T-helper 1 cell (primary cell): ENCODE data around the gene PTOV1.
A peak's percentile ranks its signal among the peaks of the same experiment; 100 is the strongest.

Experiments
- DNase-seq, 5 donors: peaks; one replicate each; pipeline ENCODE4 v3.0.0-alpha.2; 2012 to 2020

Gene PTOV1

DNA sequence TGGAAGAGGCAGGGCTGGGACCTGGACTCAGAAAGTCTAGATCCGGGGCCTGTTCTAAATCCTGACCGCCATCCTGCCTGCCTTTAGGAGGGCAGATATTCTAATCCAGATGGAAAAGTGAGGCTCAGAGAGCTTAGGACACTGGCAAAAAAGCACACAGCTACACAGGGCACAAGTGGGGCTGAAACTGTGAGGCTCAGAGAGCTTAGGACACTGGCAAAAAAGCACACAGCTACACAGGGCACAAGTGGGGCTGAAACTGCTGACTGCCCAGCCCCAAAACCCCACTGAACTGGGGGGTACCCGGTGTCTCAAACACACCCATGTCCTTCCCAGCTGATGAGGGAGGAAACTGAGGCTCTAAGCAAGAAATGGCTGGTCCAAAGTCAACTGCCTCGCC lies 24.2 kb downstream of the PTOV1 start:
- no peak for DNase-seq

DNA sequence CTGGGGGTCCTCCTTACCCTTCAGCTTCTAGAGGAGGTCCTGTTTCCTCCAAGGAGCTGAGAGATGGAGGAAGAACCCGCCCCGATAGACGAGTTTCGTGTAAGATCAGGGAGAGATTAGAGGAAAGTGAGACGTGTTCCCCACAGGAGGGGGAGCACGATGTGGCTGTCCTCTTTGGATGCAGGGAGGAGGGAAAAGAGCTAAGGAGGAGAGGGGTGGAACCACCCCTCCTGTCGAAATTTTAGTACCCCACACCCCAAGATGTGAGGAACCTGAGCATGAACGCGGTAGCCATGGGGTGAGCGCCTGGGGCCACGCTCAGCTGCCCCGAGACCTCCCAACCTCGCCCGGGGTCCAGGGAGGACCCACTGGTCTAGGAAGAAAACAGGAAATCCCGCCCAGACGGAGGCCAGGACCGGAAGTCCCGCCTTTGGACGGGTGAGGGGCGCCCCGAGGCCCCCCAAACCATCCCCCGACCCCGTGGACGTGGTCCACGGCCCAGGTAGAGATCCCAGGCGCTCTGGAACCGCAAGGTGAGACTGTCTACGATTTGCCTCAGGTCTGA lies 25.0 kb downstream of the PTOV1 start:
- DNase-seq = peak in 3 of 5 donors; percentile 35 to 63 (median 41)

DNA sequence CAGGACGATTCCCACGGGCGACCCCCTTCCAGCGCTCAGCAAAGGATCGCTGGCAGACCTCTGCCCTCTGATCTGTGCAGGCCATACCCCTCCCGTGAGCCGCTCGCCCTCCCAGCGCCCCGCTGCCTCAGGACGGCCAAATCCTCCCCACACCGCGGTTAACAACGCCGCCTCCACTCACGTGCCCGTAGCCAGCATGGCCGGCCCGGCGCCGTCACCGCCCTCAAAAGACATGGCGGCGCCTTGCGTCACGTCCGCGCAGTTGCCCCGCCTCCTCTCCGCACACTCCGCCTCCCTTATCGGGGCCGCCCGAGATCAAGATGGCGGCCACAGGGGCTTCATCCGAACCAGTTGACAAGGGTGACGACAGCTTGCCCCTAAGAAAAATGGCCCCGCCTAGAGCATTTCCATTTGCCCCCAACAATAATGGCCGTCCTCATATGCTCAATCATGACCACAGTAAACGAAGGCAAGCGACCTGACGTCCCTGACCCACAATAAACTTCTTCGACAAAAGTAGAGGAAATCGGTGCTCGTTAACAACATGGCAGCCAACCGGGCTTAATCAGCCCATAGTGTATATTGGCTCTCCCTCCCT lies 25.6 kb downstream of the PTOV1 start:
- DNase-seq = peak; percentile 96 to 99 (median 97)

DNA sequence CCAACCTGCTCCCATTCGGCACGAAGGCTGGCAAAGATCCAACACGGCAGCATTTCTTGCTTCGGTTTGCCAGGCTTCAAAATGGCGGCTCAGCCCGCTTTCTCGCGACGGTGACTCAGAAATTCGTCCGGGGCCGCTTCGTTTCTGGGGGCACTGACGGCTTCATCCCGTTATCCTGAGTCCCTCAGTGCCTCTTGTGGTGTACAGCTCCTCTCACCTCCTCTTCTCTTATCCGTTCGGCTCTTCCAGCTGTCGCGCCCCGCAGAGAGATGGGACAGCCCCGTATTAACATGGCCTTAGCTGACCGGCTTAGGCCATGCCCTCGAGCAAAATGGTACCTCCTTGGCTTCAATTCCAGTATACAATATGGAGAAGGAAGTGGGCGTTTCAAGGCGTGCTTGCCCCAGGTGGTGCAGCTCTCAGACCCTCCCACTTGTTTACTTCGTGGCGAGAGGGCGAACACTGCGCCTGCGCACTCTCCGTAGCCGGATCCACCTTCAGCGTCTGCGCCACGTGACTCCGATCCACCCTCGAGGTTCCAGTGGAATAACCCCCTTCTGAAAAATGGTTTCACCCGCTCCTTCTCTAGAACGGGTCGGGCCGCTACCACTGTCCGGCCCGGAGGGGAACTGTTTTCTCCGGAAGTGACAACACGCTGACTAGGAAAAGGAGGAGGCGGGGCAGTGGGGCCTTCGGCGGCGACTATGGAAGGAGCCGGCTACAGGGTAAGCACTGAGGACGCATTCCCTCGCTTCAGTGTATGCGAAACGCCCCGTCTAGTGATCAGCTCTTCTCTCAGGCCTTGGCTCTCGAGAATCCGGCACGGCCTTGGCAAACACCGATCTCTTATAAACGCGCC lies 26.3 kb downstream of the PTOV1 start, which contains the start of the genes AKT1S1 and TBC1D17:
TSS of gene AKT1S1 (minus strand) at position 336 of the 859 bp plus-strand sequence. CDS start 4,060 bp downstream, outside the sequence.
TSS of gene TBC1D17 (plus strand) at position 683 of the 859 bp plus-strand sequence. CDS start at position 705, 22 bp downstream.
- DNase-seq = peak; percentile 98 to 100 (median 99)

DNA sequence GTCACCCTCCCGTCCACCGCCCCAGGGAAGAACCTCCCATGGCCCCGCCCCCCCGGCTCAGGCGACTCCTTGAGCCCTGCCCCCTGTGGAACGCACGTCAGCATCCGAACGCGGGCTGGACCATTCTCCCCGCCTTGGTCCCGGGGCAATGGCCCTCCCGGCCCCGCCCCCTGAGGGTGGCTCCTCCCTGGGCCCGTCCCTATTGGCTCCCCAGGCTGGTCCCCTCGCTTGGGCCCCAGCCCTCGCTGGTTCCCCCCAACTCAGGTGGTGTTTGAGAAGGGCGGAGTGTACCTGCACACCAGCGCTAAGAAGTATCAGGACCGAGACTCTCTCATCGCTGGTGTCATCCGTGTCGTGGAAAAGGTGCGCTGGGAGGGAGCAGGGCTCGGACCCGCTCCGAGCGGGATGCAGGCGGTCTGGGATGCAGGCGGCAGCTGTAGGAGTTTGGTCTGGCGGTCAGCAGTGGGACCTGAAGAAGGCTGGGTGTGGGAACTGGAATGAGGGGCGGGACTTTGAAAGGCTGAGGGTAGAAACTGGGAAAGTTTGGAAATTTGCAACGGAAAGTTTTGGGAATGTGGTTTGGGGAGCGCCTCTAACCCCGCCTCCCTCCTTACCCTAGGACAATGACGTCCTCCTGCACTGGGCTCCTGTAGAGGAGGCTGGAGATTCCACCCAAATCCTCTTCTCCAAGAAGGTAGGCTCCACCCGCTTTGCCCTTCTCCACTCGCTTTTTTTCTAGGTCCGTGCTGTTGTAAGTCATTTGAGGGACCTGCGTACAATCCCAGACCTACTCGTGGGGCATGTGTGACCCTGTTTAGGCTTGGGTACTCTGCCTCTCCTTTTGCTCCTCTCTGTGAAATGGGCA lies 27.2 kb downstream of the PTOV1 start:
- peak; percentile 98 to 99 (median 98) for DNase-seq

DNA sequence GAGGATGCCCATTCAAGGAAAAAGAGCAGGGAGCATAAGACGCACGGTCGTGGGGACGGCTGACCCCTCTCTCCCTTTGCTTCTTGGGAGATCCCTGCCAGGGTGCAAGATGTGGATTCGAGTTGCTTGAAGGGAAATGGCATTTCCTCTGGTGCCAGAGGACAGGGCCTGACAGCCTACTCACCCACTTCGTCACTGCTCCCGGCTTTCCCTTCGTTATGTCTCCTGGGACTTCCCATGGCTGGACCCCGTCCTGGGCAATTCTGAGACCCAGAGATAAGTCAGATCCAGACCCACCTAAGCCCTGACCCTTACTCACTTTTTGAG lies 27.7 kb downstream of the PTOV1 start:
- no peak for DNase-seq

DNA sequence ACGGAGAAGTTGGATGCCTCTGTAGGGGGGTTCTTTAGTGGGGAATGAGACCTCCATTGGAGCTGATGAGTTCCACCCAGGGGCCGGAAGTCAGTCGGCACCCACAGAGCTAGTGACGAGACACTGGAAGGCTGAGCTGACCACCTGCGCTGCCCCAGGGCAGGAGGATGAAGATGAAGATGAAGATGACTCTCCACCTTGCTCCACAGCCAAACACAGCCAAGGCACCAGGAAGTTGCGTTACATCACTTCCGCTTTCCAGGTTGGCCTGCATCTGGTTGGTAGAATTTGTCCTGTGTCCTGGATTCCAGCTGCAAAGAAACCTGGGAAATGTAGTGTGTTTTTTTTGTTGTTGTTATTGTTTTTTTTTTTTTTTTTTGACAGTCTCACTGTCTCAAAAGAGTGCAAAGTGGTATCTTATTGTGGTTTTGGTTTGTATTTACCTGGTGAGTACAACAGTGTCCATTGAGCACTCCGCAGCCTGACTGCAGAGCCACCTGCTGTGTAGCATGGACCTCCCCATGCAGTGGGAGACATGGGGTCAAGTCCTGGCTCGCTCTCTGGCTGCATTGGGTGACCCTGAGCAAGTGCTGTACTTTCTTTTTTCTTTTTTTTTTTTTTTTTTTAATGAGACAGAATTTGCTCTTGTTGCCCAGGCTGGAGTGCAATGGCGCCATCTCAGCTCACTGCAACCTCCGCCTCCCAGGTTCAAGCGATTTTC lies 28.4 kb downstream of the PTOV1 start:
- peak in 1 of 5 donors; percentile 34 for DNase-seq

DNA sequence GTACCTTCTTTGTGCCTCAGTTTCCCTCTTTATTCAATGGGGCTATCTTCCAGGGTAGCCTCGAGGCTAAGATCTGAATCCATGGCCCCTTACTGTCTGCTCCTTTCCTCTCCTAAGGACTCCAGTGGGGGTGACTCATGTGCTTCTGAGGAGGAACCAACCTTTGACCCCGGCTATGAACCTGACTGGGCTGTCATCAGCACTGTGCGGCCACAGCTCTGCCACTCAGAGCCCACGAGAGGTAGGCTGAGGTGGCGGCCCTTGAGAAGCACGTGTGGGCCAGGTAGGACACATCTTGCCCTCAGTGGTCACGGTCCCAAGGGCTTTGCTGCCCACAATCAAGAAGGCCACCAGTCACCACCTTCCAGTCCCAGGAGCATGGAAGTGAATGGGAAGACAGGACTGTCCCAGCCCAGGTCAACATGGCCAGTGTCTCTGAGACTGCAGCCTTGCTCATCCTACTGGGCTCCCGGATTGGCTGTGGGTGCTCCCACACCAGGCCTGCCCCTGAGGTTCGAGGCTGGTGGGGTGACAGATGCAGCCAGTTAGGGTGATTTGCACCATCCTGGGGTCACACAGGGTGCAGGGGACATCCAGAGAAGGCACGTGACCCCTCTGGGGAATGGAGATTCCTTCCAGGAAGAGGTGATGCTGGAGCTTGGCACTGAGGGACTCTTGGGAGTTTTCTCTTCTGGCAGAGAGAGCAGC lies 29.4 kb downstream of the PTOV1 start:
- DNase-seq = no peak

DNA sequence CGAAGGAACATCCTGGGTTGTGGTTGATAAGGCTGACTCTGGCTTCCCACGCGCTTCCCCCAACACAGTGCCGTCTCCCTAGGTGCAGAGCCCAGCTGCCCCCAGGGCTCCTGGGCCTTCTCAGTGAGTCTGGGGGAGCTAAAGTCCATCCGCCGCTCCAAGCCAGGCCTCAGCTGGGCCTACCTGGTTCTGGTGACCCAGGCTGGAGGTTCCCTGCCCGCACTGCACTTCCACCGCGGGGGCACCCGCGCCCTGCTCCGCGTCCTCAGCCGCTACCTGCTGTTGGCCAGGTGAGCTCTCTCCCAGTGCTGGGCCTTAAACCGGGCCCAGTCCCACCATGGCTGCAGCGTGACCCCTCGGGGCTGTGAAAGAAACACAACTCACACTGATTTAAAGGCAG lies 30.2 kb downstream of the PTOV1 start:
- DNase-seq = no peak

DNA sequence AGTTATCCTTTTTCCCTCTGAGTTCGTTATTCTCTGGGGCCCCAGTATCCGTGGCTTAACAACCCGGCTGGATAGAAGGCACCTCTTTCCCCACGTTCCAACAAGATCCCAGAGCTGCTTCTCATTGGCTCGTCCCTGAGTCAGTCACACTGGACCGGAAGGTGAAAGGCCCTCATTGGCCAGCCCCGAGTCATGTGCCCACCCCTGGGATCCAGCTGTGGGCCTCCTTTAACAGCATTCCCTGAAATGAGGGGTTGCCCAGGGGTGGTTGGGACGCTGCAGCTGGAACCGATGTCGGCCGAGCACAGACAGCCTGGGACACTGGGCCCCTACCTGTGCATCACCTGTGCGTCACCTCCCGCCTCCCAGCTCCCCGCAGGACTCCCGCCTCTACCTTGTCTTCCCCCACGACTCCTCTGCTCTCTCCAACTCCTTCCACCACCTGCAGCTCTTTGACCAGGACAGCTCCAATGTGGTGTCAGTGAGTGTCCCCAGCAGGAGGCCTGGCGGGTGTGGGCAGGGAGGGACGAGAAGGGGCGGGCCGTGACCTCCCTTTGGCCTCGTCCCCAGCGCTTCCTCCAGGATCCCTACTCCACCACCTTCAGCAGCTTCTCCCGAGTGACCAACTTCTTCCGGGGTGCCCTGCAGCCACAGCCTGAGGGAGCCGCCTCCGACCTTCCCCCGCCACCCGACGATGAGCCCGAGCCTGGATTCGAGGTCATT lies 30.9 kb downstream of the PTOV1 start:
- DNase-seq = no peak

DNA sequence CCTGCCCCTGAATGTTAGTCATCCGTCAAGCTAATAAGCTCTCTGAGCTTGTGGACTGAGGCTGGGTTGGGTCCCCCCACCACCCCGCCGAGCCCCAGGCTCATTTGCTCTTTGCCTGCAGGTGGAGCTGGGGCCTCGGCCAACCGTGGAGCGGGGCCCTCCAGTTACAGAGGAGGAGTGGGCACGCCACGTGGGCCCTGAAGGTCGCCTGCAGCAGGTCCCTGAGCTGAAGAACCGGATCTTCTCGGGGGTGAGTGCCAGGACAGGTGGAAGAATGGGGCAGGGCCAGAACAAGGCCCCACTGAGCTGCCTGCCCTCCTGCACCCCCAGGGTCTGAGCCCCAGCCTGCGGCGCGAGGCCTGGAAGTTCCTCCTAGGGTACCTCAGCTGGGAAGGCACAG lies 31.7 kb downstream of the PTOV1 start:
- DNase-seq = no peak

DNA sequence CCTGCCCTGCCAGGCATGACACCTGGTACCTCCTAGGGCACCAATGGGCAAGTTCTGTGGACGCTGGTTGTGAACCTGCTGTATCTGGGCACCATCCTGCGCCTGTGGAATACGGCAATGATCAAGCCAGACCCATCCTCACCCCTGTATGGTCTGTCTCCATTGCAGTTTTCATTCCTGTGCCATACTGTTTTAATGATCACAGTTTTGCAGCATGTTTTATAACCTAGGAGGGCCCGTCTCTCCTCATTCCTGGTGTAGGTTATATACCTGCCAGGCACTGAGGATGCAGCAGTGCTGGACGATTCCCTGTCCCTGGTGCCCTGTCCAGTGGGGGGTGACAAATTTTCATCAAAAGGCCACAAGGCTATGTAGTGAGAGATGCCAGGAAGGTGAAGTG lies 32.1 kb downstream of the PTOV1 start:
- no peak for DNase-seq

DNA sequence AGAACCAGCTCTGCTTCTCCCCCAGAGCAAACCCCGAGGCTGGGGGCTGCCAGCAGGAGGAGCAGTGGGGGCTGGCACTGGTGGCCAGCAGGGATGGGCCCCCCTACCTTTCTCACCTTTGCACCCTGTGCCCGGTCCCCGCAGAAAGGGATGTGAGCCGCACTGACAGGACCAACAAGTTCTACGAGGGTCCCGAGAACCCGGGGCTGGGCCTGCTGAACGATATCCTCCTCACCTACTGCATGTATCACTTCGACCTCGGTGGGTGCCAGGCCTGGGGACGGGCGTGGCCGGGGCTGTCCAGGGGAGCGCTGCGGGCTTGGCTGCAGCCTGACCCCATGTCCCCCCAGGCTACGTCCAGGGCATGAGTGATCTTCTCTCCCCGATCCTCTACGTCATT lies 33.1 kb downstream of the PTOV1 start:
- no peak for DNase-seq

DNA sequence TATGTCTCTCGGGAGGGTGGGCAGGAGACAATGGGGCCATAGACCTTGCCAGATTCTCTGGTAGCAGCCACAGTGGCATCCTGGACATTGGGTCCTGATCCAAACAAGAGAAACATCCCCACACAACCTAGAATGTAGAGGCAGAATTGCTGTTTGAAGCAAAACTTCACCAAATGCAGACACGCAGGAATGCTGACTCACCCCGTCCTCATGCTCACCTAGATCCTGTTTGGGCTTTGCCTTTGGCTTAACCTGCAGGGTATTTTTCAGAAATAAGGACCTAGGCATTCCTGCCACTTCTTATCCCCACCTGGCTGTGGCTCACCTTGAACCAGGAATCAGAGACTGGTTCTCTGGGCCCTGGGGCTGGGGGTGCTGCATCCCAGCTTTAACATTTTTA lies 33.8 kb downstream of the PTOV1 start:
- DNase-seq = no peak

DNA sequence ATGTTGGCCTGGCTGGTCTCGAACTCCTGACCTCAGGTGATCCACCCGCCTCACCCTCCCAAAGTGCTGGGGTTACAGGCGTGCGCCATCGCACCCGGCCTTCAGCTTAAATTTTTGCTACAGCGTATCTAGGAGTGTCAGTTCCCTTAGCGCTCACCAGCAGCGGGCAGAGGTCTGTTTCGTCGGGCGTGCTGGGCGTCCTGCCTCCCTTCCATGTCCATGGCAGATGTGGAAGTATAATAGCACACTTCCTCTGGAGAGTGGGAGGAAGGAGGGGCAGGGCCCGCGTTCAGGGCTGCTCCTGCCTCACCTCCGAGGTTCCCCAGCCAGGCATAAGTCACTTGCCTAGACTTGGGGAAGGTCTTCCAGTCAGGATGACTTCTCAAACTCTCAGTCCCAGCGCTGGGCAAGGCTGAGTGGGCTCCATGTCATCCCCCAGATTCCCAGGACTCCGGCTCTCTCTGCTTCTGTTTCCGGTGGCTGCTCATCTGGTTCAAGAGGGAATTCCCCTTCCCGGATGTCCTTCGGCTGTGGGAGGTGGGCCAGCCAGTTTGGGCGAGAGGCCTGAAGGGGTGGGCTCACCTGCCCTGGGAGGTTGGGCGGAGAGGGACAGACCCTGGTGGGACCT lies 36.2 kb downstream of the PTOV1 start:
- no peak for DNase-seq

DNA sequence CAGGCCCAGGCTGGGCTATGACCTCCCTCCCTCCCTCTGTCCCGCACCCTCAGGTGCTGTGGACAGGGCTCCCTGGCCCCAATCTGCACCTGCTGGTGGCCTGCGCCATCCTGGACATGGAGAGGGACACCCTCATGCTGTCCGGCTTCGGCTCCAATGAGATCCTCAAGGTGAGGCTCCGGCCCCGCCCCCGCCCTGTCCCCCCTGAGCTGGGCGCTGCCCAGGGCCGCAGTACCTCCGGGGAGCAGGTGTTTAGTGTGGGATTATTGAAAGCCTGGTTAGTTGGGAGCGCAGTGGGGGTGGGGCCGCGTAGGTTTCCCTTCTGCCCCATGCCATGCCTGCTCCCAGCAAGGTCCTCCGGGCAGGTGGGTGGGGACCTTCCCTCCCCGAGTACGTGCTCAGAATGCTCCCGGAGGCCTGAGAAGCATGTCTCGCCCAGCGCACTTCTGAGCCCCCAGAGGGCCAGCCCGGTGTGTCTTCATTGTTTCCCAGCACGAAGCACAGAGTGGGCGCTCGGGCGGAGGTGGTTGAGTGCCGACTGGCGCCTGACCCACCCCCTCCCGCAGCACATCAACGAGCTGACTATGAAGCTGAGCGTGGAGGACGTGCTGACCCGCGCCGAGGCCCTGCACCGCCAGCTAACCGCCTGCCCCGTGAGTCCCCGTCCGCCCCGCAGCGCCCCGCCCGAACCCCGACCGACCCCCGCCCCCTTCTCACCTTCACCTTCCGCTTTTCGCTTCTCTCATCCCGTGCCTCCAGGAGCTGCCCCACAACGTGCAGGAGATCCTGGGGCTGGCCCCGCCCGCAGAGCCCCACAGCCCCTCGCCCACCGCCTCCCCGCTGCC lies 36.9 kb downstream of the PTOV1 start:
- no peak for DNase-seq

DNA sequence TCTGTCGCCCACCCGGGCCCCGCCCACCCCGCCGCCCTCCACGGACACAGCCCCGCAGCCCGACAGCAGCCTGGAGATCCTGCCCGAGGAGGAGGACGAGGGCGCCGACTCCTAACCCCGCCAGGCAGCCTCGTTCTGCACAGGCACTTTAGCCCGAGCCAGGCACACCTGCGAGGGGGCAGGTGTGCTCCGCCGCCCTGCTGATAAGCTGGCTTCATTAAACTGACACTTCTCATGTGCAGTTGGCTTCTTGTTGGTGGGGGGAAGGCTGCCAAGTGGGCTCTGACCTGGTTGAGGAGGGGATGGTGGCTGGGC lies 37.5 kb downstream of the PTOV1 start:
- DNase-seq = no peak

DNA sequence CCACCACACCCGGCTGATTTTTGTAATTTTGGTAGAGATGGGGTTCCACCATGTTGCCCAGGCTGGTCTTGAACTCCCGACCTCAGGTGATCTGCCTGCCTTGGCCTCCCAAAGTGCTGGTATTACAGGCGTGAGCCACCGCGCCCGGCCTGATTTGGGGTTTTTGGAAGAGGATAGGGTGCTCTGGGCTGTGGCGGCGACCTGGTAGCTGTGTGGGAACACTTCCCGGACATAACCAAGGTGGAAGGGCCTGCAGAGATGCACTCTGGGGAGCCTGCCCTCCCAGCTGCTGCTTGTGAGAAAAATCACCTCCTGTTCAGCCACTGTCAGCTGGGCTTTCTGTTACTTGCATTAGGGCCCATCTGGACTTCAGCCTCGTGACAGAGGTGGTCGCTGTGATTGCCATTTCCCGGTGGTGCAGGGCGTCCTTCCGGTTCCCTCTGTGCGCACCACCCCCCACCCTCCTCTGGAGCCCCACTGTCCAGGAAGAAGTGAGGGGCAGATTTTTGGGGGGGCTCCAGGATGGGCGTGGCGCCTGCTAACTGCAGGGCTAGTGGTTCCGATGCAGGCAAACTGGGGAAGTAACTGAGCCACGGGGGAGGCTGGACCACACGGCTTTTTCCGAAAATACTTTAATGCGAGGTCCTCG lies 38.2 kb downstream of the PTOV1 start:
- DNase-seq = no peak
